ENCODE data around the gene TEX13D. TPM values are rescaled to one million over a fixed set of nuclear protein-coding genes. Genes with fewer than 3 reads are reported as not detected.

TEX13D gene
- total RNA-seq, 1 donor from 2014 or later, result not detected

DNA sequence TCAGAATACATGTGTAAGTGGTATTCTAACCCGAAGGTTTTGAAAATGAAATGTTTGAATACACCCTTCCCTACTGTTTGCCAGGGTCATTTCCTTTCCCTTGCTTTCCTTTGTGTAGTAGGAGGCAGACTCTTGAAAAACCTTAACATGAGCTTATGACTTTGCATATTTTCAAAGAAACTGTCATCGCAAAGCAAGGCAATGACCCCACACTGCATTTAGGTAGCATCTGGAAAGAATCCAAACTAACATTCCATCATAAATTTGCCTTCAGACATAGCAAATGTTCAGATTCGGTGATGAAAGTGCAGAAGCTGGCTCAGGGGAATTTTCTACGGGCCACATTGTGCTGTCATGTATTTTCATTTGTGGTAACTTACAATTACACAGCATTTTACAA lies 46.2 kb downstream of the TEX13D start:
- Histone ChIP-seq H3K27ac (no peak overlapping the region), H3K4me1 (no peaks in the 10 kb centered on the region), H3K9me3 (no peaks in the 10 kb centered on the region), H3K4me3 (no peak overlapping the region), H3K36me3 (no peaks in the 10 kb centered on the region), H3K27me3 (no peaks in the 10 kb centered on the region)
- TF ChIP-seq, protein P1, sequence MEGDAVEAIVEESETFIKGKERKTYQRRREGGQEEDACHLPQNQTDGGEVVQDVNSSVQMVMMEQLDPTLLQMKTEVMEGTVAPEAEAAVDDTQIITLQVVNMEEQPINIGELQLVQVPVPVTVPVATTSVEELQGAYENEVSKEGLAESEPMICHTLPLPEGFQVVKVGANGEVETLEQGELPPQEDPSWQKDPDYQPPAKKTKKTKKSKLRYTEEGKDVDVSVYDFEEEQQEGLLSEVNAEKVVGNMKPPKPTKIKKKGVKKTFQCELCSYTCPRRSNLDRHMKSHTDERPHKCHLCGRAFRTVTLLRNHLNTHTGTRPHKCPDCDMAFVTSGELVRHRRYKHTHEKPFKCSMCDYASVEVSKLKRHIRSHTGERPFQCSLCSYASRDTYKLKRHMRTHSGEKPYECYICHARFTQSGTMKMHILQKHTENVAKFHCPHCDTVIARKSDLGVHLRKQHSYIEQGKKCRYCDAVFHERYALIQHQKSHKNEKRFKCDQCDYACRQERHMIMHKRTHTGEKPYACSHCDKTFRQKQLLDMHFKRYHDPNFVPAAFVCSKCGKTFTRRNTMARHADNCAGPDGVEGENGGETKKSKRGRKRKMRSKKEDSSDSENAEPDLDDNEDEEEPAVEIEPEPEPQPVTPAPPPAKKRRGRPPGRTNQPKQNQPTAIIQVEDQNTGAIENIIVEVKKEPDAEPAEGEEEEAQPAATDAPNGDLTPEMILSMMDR (IDR thresholded peaks at IDR 0.05), result no peak
- DNase-seq (no peak), ATAC-seq (no peak)
- intact Hi-C loops (cut with DNase I), result no loop called here

DNA sequence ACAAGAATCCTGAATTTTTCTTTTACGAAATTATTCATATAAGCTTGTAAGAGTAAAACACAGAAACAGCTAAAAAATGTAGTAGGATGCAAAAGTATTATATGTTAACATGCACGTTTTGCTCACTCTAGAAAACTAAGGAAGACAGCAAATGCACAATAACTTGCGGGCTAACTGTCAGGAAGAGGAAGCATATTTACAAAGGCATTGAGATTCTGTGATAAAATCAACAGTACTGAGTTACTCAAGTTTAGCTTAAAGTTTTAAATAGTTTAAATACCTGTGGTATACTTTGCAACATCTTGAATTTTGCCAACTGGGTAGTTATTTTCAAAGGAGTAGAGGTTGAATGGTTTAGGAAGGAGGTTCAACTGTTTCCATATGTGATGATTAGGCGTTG lies 50.9 kb downstream of the TEX13D start:
- Histone ChIP-seq H3K27ac (no peak overlapping the region), H3K36me3 (no peaks in the 10 kb centered on the region), H3K27me3 (no peaks in the 10 kb centered on the region), H3K4me3 (no peak overlapping the region), H3K4me1 (no peaks in the 10 kb centered on the region), H3K9me3 (no peaks in the 10 kb centered on the region)
- ATAC-seq (no peak), DNase-seq (no peak)
- intact Hi-C loops (cut with DNase I), result no loop called here
- TF ChIP-seq, protein P1 (IDR thresholded peaks at IDR 0.05), result no peak

DNA sequence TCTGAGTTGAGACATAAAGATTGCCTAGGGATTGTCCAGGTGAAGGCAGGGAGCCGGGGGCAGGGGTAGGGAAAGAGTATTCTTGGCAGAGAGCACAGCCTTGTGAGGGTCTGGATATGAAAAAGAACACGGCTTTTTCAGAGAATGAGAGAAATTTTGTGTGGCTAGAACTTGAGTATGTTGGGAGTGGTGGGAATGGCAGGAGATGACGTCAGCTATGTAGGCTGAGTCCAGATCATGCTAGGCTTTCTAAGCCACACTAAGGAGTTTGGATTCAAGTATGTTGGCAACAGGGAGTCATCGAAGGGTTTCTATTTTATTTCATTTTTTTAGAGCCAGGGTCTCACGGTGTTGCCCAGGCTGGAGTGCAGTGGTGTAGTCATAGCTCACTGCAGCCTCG lies 53.9 kb downstream of the TEX13D start:
- Histone ChIP-seq H3K27ac (no peak overlapping the region), H3K36me3 (no peaks in the 10 kb centered on the region), H3K4me1 (no peaks in the 10 kb centered on the region), H3K4me3 (no peak overlapping the region), H3K9me3 (no peaks in the 10 kb centered on the region), H3K27me3 (no peaks in the 10 kb centered on the region)
- DNase-seq (no peak), ATAC-seq (no peak)
- TF ChIP-seq, protein P1 (IDR thresholded peaks at IDR 0.05), result no peak
- intact Hi-C loops (cut with DNase I), result no loop called here

Other genes with a start within 250 kb of the TEX13D start
- 1.8 TPM for gene SH2D1A, start 13.9 kb downstream of the TEX13D start, total RNA-seq

Measured in upper lobe of right lung (tissue), 1 donor.